Lung (tissue), 12 donors: ENCODE results near the gene SWAP70. TPM values are rescaled to one million over a fixed set of nuclear protein-coding genes. Genes with fewer than 3 reads are reported as not detected.
"Not testable (repeated sequence)": the region's sequence is repeated elsewhere in the genome, so short reads cannot be mapped to it uniquely, and the experiment has no call there.

Experiments used
- ATAC-seq: fragments of 200-7000 bp; cut with Tn5 transposase; one replicate; pipeline ENCODE4 v1.9.1; 2020; ENCODE audit warnings: moderate number of reproducible peaks; ENCODE audit not compliant: insufficient read depth, low FRiP score
- DNase-seq, 3 donors: peaks; one replicate each; pipeline ENCODE4 v3.0.0-alpha.2; 2013 to 2017
- H3K27ac ChIP-seq, 2 donors: one replicate each; pipeline ENCODE4 v1.5.1; 2013; ENCODE audit warnings: mild to moderate bottlenecking in 2 of 2, moderate library complexity in 2 of 2, control low read depth in 1 of 2, inconsistent platforms in 1 of 2, low read depth in 1 of 2, low read length in 1 of 2
- H3K27me3 ChIP-seq, 3 donors: one replicate each; pipeline ENCODE4 v1.5.1; 2013; ENCODE audit warnings: low read length in 2 of 3; ENCODE audit not compliant: control insufficient read depth in 3 of 3, insufficient read depth in 3 of 3
- H3K36me3 ChIP-seq, 4 donors: one replicate each; pipeline ENCODE4 v1.5.1; 2013; ENCODE audit warnings: low read length in 4 of 4, mild to moderate bottlenecking in 1 of 4, moderate library complexity in 1 of 4; ENCODE audit not compliant: control insufficient read depth in 4 of 4, insufficient read depth in 4 of 4
- H3K4me1 ChIP-seq, 5 donors: one replicate each; pipeline ENCODE4 v1.5.1; 2013; ENCODE audit warnings: low read length in 5 of 5, mild to moderate bottlenecking in 2 of 5, moderate library complexity in 1 of 5; ENCODE audit not compliant: control insufficient read depth in 5 of 5, insufficient read depth in 5 of 5
- H3K4me3 ChIP-seq: one replicate; pipeline ENCODE4 v1.5.1; 2013; ENCODE audit warnings: mild to moderate bottlenecking, control low read depth, moderate library complexity
- H3K9ac ChIP-seq, 2 donors: one replicate each; pipeline ENCODE4 v1.5.1; 2013; ENCODE audit warnings: low read length in 2 of 2, control low read depth in 1 of 2; ENCODE audit not compliant: insufficient read depth in 1 of 2
- H3K9me3 ChIP-seq, 4 donors: one replicate each; pipeline ENCODE4 v1.5.1; 2013; ENCODE audit warnings: low read length in 3 of 4, mild to moderate bottlenecking in 1 of 4, moderate library complexity in 1 of 4; ENCODE audit not compliant: control insufficient read depth in 4 of 4, insufficient read depth in 3 of 4
- CTCF ChIP-seq: IDR thresholded peaks from 2 replicates; pipeline ENCODE4 v1.5.1; 2012; ENCODE audit warnings: mild to moderate bottlenecking; ENCODE audit errors: control extremely low read depth, extremely low read depth
- whole genome bisulfite sequencing, 2 donors: extraction: QIAGEN DNeasy Blood & Tissue Kit; methylation state at CpG; one replicate each; pipeline ENCODE4 v1.1.7; 2013; 5-methylcytosine and 5-hydroxymethylcytosine counted together
- polyA plus RNA-seq, 2 donors: library from polyadenylated mRNA; stranded (reverse); fragments of 200-250 nt; gene quantifications; one replicate each; pipeline ENCODE4 v1.2.1, GENCODE V29; 2013
- total RNA-seq, 2 donors: library from RNA; depleted of rRNA in 1 of 2; stranded (reverse); fragments of >200 nt in 1 of 2; gene quantifications; one replicate each; pipeline ENCODE4 v1.2.1, GENCODE V29; 2014 to 2021
- donor health status: control.
- donor health status: control.
- donor health status: Bipolar disorder and iron deficiency.
- donor health status: healthy.
- donor health status: DM: yes; HTN: yes; CAD: no.

The SWAP70 gene
- total and polyA plus RNA-seq, 4 donors = 14.9 to 44.8 (median 35.9) TPM

GRCh38 chr11:9616858-9617257 lies 47.0 kb upstream of the SWAP70 start:
- peak in 1 of 3 donors; percentile 15 for DNase-seq
- TF ChIP-seq CTCF = no peak
- no peaks in the 10 kb centered on the region for H3K36me3 ChIP-seq
- H3K9ac ChIP-seq = no peak overlapping the region
- H3K4me1 ChIP-seq = peaks cover 0 to 18% (median 4%) of the 10 kb centered on the region in 5 donors
- ATAC-seq = no peak
- no peak overlapping the region for H3K4me3 ChIP-seq
- no peaks in the 10 kb centered on the region for H3K27me3 ChIP-seq
- no peak overlapping the region for H3K27ac ChIP-seq
- WGBS, 2 donors = 91 to 97% methylated on average over 4 of the region's 4 CpGs
- H3K9me3 ChIP-seq = no peaks in the 10 kb centered on the region

- no peak for TF ChIP-seq CTCF
- H3K9ac ChIP-seq = no peak overlapping the region
- DNase-seq = no peak
- ATAC-seq = no peak
- H3K4me1 ChIP-seq = peaks cover 0 to 14% (median 2%) of the 10 kb centered on the region in 5 donors
- H3K4me3 ChIP-seq = no peak overlapping the region
- 84 to 92% methylated on average over 5 of the region's 5 CpGs for WGBS, 2 donors
- no peak overlapping the region for H3K27ac ChIP-seq
- H3K27me3 ChIP-seq = no peaks in the 10 kb centered on the region
- H3K36me3 ChIP-seq = no peaks in the 10 kb centered on the region
- no peaks in the 10 kb centered on the region for H3K9me3 ChIP-seq
These were observed 45.9 kb upstream of the SWAP70 start for GRCh38 chr11:9617940-9618339.

GRCh38 chr11:9619004-9619403 lies 44.9 kb upstream of the SWAP70 start:
- H3K4me3 ChIP-seq = no peak overlapping the region
- ATAC-seq = no peak
- H3K36me3 ChIP-seq = no peaks in the 10 kb centered on the region
- no peak for DNase-seq
- H3K9ac ChIP-seq = no peak overlapping the region
- peaks cover 0 to 7% (median 0%) of the 10 kb centered on the region in 5 donors for H3K4me1 ChIP-seq
- H3K27me3 ChIP-seq = no peaks in the 10 kb centered on the region
- no peak for TF ChIP-seq CTCF
- WGBS, 2 donors = 97% methylated on average over 1 of the region's 1 CpG
- H3K27ac ChIP-seq = no peak overlapping the region
- H3K9me3 ChIP-seq = no peaks in the 10 kb centered on the region

- Histone ChIP-seq H3K9me3 (no peaks in the 10 kb centered on the region), H3K36me3 (no peaks in the 10 kb centered on the region), H3K27me3 (no peaks in the 10 kb centered on the region), H3K4me3 (no peak overlapping the region), H3K4me1 (peaks cover 0 to 2% (median 0%) of the 10 kb centered on the region in 5 donors), H3K27ac (no peak overlapping the region), H3K9ac (no peak overlapping the region)
- TF ChIP-seq CTCF = no peak
- ATAC-seq (no peak), DNase-seq (no peak)
These were observed 43.9 kb upstream of the SWAP70 start for GRCh38 chr11:9619971-9620370.

GRCh38 chr11:9622353-9622752 lies 41.5 kb upstream of the SWAP70 start:
- H3K4me3 ChIP-seq, DNase-seq, H3K9me3 ChIP-seq, H3K27ac ChIP-seq, ATAC-seq, H3K27me3 ChIP-seq, H3K36me3 ChIP-seq, H3K9ac ChIP-seq, H3K4me1 ChIP-seq: not testable (repeated sequence)
- 84 to 86% methylated on average over 7 of the region's 7 CpGs for WGBS, 2 donors

GRCh38 chr11:9623053-9623452 lies 40.8 kb upstream of the SWAP70 start:
- H3K9me3 ChIP-seq, ATAC-seq, H3K36me3 ChIP-seq, H3K27me3 ChIP-seq, H3K9ac ChIP-seq, DNase-seq, H3K4me1 ChIP-seq, H3K4me3 ChIP-seq, H3K27ac ChIP-seq: not testable (repeated sequence)
- 95 to 96% methylated on average over 19 to 23 of the region's 23 CpGs for WGBS, 2 donors
